A673 (cell line): ENCODE data around the gene UBE2J1. TPM values are rescaled to one million over a fixed set of nuclear protein-coding genes. Genes with fewer than 3 reads are reported as not detected.

Experiments
- BruUV-seq: library from RNA; stranded (reverse); fragments of 400-500 nt; replicated peaks from 2 replicates; lab custom pipeline; 2021; lab: Mats Ljungman, UMichigan
- CTCF ChIA-PET: fragments of 300-600 bp; sonication (Branson Sonifier 250); formaldehyde crosslinking; loops from one replicate; lab custom pipeline; 2022; ENCODE audit warnings: antibody characterized with exemption; lab: Charles Lee
- POLR2A ChIA-PET: fragments of 300-600 bp; sonication (Branson Sonifier 250); formaldehyde crosslinking; loops from one replicate; lab custom pipeline; 2022; ENCODE audit warnings: antibody characterized with exemption; ENCODE audit not compliant: low non-redundant PET; lab: Charles Lee
- DNase-seq: peaks from one replicate; pipeline ENCODE4 v3.0.0-alpha.2; 2015; ENCODE audit warnings: low spot score
- H3K27ac ChIP-seq: fragments of 200-600 bp; sonication (generic); 2 replicates; pipeline ENCODE4 v1.5.1; 2016; ENCODE audit warnings: mixed run types, low read depth, mild to moderate bottlenecking, mixed read lengths, antibody characterized with exemption, low read length; ENCODE audit not compliant: poor library complexity, severe bottlenecking
- H3K27me3 ChIP-seq: fragments of 200-600 bp; sonication (generic); replicated peaks from 2 replicates; pipeline ENCODE4 v1.6.1; 2017; ENCODE audit warnings: mixed run types, low read depth, mild to moderate bottlenecking, mixed read lengths, antibody characterized with exemption, low read length; ENCODE audit not compliant: insufficient read depth, poor library complexity
- H3K36me3 ChIP-seq: fragments of 200-600 bp; sonication (generic); 2 replicates; pipeline ENCODE4 v1.6.1; 2016; ENCODE audit warnings: mixed run types, mild to moderate bottlenecking, mixed read lengths, antibody characterized with exemption, low read length; ENCODE audit not compliant: insufficient read depth, poor library complexity, severe bottlenecking
- H3K4me1 ChIP-seq: fragments of 200-600 bp; sonication (generic); 2 replicates; pipeline ENCODE4 v1.6.1; 2017; ENCODE audit warnings: mixed run types, mild to moderate bottlenecking, mixed read lengths, antibody characterized with exemption, low read length; ENCODE audit not compliant: insufficient read depth, poor library complexity, severe bottlenecking
- H3K4me3 ChIP-seq: fragments of 200-600 bp; sonication (generic); 2 replicates; pipeline ENCODE4 v1.5.1; 2016; ENCODE audit warnings: low read depth, mixed run types, mild to moderate bottlenecking, mixed read lengths, low read length; ENCODE audit not compliant: poor library complexity, severe bottlenecking
- H3K9me3 ChIP-seq: fragments of 200-600 bp; sonication (generic); 2 replicates; pipeline ENCODE4 v1.6.1; 2016; ENCODE audit warnings: mixed run types, low read depth, mild to moderate bottlenecking, mixed read lengths, antibody characterized with exemption, low read length; ENCODE audit not compliant: poor library complexity, severe bottlenecking
- EZH2 ChIP-seq: fragments of 200-600 bp; sonication (generic); IDR thresholded peaks from 2 replicates; pipeline ENCODE4 v1.6.1; 2017; ENCODE audit warnings: borderline replicate concordance, low read depth, mild to moderate bottlenecking, mixed read lengths, antibody characterized with exemption, low read length; ENCODE audit not compliant: poor library complexity, severe bottlenecking
- intact Hi-C: fragments of 100-400 bp; cut with micrococcal nuclease; formaldehyde crosslinking; loops from one replicate; pipeline ENCODE4 v1.10.0; 2022; ENCODE audit not compliant: unreplicated experiment
- total RNA-seq: library from RNA; stranded (reverse); gene quantifications from 2 replicates; pipeline ENCODE4 v1.2.3, GENCODE V29; 2021
- TF ChIP-seq, protein P1 (sequence below): fragments of 300-800, 200-600 bp; sonication (generic); conservative IDR thresholded peaks from 2 replicates; pipeline ENCODE4 v1.5.1; 2017; ENCODE audit warnings: low read depth, mild to moderate bottlenecking, antibody characterized with exemption, low read length, moderate library complexity, mixed read lengths

The UBE2J1 gene
- total RNA-seq, 1 experiment from 2014 or later, result 36.1 TPM

DNA sequence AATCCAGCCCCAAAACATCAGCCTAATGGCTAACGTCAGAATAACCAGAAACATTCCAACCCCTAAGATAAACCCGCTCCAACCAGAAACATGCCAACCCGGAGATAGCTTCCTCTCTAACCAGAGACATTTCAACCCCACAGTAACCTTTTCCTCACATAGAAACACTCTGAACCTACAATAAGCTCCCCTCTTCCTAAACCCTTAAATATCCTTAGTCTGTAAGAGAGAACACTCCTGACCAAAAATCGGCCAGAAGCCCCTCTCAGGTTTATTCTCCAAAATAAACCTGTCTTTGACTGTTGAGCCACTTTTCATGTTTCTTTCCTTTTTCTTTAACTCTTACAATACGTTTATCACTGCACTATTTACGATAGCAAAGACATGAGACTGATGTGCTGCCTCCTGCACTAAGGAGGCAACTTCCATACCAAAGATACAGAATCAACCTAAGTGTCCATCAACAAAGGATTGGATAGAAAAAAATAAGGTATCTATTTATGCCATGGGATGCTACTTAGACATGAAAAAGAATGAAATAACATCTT lies 32.4 kb downstream of the UBE2J1 start:
- Histone ChIP-seq H3K4me1 (peaks cover 8% of the 10 kb centered on the region), H3K36me3 (no peaks in the 10 kb centered on the region), H3K27me3 (no peaks in the 10 kb centered on the region), H3K4me3 (no peak overlapping the region), H3K9me3 (peaks cover 5% of the 10 kb centered on the region), H3K27ac (no peak overlapping the region)
- intact Hi-C loops, result no loop called here
- no peak for DNase-seq
- POLR2A ChIA-PET, result no interaction called here
- no peak for TF ChIP-seq EZH2
- TF ChIP-seq, protein P1, sequence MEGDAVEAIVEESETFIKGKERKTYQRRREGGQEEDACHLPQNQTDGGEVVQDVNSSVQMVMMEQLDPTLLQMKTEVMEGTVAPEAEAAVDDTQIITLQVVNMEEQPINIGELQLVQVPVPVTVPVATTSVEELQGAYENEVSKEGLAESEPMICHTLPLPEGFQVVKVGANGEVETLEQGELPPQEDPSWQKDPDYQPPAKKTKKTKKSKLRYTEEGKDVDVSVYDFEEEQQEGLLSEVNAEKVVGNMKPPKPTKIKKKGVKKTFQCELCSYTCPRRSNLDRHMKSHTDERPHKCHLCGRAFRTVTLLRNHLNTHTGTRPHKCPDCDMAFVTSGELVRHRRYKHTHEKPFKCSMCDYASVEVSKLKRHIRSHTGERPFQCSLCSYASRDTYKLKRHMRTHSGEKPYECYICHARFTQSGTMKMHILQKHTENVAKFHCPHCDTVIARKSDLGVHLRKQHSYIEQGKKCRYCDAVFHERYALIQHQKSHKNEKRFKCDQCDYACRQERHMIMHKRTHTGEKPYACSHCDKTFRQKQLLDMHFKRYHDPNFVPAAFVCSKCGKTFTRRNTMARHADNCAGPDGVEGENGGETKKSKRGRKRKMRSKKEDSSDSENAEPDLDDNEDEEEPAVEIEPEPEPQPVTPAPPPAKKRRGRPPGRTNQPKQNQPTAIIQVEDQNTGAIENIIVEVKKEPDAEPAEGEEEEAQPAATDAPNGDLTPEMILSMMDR, result no peak
- CTCF ChIA-PET, result no interaction called here
- no TSS peak for BruUV-seq

DNA sequence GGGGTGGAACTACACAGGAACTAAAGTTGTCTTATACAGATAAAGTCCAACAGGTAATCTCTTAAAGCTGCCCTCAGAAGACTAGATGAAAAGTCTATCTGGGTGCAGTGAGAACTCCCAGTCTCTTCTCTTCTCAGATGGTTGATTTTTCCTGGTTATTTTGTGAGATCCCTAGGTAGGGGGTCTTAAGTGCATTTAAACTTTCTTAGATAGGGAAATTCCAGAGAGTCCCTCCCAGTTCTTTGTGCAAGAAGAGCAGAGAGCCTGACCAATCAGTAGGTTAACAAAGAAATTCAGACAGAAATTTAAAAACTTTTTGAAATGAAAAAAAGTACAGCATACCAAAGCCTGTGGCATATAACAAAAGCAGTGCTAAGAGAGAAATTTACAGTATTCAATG lies 35.5 kb downstream of the UBE2J1 start:
- BruUV-seq, result no TSS peak
- H3K36me3 ChIP-seq, result no peaks in the 10 kb centered on the region
- peaks cover 5% of the 10 kb centered on the region for H3K9me3 ChIP-seq
- intact Hi-C loops, result no loop called here
- ChIA-PET POLR2A (no interaction called here), CTCF (no interaction called here)
- TF ChIP-seq, protein P1, result no peak
- TF ChIP-seq EZH2, result no peak
- H3K4me1 ChIP-seq, result peaks cover 22% of the 10 kb centered on the region
- H3K4me3 ChIP-seq, result no peak overlapping the region
- H3K27ac ChIP-seq, result no peak overlapping the region
- no peaks in the 10 kb centered on the region for H3K27me3 ChIP-seq
- no peak for DNase-seq

DNA sequence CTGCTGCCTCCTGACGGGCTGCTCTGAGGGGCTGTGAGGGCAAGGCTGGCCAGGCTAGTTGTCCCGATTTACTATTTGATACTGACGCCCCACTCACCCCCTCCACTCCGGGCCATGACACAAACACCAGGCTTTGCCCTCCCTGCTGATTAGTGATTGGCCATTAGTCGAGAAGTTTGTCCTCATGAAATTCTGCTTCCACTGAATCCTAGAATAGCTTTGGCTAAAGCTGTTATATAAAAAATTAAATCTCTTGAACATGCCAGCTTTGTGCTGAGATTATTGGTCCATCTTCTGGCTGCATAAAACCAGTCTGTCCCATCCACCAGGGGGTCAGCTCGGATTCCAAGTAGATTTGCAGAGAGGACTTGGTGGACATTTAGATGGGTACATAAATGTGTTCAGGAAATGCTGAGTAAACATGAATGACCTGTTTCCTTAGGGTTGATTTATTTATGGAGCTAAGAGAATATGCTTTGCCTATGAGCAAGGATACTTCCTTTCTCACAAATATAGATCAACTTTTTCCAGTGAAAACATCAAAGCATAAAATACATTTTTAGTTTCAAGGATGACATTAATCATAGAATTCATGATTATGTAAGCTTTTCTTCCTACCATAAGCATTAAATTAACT lies 37.2 kb downstream of the UBE2J1 start, which contains the start of gene GABRR2:
Gene GABRR2 (minus strand): TSS at position 51 of the 637 bp plus-strand sequence. CDS start 134 bp downstream, outside the sequence.
- Histone ChIP-seq H3K4me3 (no peak within 1 kb of the TSS), H3K36me3 (no peaks in the 10 kb centered on the region), H3K27me3 (no peaks in the 10 kb centered on the region), H3K27ac (no peak within 1 kb of the TSS), H3K4me1 (peaks cover 26% of the 10 kb centered on the region), H3K9me3 (peaks cover 5% of the 10 kb centered on the region)
- POLR2A ChIA-PET, result no interaction called here
- DNase-seq, result no peak
- BruUV-seq, result no TSS peak
- intact Hi-C loops, result no loop called here
- CTCF ChIA-PET, result no interaction called here
- TF ChIP-seq, protein P1, result no peak
- TF ChIP-seq EZH2, result no peak
